Measurements from ENCODE around the gene OAS3.

The OAS3 gene

DNA sequence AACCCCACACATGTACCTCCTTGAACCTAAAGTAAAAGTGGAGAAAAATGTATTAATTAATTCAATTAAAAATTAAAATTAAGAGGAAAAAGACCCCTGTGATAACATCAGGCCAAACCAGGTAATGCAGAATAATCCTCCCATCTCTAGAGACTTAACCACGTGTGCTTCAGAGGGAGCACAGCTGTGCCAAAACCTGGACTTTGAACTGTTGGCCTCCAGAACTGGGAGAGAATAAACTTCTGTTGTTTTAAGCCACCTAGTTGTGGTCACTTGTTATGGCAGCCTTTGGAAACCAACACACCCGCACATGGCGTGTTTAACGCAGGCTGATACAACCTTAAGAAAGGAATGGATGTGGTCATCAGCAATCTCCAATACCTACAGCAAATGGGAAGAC, 63.9 kb downstream of the OAS3 start (continued):
- TF ChIP-seq, protein P1, sequence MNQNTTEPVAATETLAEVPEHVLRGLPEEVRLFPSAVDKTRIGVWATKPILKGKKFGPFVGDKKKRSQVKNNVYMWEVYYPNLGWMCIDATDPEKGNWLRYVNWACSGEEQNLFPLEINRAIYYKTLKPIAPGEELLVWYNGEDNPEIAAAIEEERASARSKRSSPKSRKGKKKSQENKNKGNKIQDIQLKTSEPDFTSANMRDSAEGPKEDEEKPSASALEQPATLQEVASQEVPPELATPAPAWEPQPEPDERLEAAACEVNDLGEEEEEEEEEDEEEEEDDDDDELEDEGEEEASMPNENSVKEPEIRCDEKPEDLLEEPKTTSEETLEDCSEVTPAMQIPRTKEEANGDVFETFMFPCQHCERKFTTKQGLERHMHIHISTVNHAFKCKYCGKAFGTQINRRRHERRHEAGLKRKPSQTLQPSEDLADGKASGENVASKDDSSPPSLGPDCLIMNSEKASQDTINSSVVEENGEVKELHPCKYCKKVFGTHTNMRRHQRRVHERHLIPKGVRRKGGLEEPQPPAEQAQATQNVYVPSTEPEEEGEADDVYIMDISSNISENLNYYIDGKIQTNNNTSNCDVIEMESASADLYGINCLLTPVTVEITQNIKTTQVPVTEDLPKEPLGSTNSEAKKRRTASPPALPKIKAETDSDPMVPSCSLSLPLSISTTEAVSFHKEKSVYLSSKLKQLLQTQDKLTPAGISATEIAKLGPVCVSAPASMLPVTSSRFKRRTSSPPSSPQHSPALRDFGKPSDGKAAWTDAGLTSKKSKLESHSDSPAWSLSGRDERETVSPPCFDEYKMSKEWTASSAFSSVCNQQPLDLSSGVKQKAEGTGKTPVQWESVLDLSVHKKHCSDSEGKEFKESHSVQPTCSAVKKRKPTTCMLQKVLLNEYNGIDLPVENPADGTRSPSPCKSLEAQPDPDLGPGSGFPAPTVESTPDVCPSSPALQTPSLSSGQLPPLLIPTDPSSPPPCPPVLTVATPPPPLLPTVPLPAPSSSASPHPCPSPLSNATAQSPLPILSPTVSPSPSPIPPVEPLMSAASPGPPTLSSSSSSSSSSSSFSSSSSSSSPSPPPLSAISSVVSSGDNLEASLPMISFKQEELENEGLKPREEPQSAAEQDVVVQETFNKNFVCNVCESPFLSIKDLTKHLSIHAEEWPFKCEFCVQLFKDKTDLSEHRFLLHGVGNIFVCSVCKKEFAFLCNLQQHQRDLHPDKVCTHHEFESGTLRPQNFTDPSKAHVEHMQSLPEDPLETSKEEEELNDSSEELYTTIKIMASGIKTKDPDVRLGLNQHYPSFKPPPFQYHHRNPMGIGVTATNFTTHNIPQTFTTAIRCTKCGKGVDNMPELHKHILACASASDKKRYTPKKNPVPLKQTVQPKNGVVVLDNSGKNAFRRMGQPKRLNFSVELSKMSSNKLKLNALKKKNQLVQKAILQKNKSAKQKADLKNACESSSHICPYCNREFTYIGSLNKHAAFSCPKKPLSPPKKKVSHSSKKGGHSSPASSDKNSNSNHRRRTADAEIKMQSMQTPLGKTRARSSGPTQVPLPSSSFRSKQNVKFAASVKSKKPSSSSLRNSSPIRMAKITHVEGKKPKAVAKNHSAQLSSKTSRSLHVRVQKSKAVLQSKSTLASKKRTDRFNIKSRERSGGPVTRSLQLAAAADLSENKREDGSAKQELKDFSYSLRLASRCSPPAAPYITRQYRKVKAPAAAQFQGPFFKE (tag by site-specific recombination; IDR thresholded peaks at IDR 0.05; ENCODE audit: borderline replicate concordance), result no peak
- TF ChIP-seq, protein P2, sequence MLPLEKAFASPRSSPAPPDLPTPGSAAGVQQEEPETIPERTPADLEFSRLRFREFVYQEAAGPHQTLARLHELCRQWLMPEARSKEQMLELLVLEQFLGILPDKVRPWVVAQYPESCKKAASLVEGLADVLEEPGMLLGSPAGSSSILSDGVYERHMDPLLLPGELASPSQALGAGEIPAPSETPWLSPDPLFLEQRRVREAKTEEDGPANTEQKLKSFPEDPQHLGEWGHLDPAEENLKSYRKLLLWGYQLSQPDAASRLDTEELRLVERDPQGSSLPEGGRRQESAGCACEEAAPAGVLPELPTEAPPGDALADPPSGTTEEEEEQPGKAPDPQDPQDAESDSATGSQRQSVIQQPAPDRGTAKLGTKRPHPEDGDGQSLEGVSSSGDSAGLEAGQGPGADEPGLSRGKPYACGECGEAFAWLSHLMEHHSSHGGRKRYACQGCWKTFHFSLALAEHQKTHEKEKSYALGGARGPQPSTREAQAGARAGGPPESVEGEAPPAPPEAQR (tag by site-specific recombination; IDR thresholded peaks at IDR 0.05), result no peak
- TF ChIP-seq, protein P3, sequence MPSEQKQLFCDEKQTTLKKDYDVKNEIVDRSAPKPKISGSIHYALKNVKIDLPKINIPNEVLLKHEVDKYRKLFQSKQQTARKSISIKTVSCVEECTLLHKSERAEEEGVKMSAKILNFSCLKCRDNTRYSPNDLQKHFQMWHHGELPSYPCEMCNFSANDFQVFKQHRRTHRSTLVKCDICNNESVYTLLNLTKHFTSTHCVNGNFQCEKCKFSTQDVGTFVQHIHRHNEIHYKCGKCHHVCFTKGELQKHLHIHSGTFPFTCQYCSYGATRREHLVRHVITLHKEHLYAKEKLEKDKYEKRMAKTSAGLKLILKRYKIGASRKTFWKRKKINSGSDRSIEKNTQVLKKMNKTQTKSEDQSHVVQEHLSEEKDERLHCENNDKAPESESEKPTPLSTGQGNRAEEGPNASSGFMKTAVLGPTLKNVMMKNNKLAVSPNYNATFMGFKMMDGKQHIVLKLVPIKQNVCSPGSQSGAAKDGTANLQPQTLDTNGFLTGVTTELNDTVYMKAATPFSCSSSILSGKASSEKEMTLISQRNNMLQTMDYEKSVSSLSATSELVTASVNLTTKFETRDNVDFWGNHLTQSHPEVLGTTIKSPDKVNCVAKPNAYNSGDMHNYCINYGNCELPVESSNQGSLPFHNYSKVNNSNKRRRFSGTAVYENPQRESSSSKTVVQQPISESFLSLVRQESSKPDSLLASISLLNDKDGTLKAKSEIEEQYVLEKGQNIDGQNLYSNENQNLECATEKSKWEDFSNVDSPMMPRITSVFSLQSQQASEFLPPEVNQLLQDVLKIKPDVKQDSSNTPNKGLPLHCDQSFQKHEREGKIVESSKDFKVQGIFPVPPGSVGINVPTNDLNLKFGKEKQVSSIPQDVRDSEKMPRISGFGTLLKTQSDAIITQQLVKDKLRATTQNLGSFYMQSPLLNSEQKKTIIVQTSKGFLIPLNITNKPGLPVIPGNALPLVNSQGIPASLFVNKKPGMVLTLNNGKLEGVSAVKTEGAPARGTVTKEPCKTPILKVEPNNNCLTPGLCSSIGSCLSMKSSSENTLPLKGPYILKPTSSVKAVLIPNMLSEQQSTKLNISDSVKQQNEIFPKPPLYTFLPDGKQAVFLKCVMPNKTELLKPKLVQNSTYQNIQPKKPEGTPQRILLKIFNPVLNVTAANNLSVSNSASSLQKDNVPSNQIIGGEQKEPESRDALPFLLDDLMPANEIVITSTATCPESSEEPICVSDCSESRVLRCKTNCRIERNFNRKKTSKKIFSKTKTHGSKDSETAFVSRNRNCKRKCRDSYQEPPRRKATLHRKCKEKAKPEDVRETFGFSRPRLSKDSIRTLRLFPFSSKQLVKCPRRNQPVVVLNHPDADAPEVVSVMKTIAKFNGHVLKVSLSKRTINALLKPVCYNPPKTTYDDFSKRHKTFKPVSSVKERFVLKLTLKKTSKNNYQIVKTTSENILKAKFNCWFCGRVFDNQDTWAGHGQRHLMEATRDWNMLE (tag by site-specific recombination; conservative IDR thresholded peaks at IDR 0.05; ENCODE audit: low read depth), result no peak
- TF ChIP-seq KLF16 (tag by site-specific recombination; IDR thresholded peaks at IDR 0.05), result no peak

DNA sequence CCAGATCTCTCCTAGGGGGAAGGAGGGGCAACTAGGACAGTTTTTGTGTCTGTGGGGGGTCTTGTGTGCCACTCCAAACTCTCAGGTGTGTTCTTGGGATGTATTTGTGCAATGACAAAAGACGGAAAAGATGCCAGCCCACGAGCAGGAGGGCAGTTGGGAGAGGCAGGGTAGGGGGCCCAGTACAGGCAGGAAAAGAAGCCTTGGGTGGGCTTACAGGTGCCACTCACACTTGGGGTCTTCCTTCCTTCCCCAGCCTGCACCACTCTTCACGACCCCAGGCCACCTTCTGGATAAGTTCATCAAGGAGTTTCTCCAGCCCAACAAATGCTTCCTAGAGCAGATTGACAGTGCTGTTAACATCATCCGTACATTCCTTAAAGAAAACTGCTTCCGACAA, 64.4 kb downstream of the OAS3 start:
- ChIA-PET CTCF (interaction anchor here (1.5 kb wide), 1 partner anchor 10 kb away, joined by 9 read pairs; no protein-coding TSS in a partner anchor), POLR2A (no interaction called here)
- TF ChIP-seq ZFP3 (tag by site-specific recombination; IDR thresholded peaks at IDR 0.05; ENCODE audit: low read depth), result no peak
- no peak for TF ChIP-seq REPIN1 (tag by site-specific recombination; IDR thresholded peaks at IDR 0.05; ENCODE audit: low read depth)
- TF ChIP-seq, protein P4, sequence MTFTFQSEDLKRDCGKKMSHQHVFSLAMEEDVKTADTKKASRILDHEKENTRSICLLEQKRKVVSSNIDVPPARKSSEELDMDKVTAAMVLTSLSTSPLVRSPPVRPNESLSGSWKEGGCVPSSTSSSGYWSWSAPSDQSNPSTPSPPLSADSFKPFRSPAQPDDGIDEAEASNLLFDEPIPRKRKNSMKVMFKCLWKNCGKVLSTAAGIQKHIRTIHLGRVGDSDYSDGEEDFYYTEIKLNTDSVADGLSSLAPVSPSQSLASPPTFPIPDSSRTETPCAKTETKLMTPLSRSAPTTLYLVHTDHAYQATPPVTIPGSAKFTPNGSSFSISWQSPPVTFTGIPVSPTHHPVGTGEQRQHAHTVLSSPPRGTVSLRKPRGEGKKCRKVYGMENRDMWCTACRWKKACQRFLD (tag by site-specific recombination; IDR thresholded peaks at IDR 0.05), result no peak
- TF ChIP-seq ZNF324 (tag by site-specific recombination; IDR thresholded peaks at IDR 0.05), result no peak
- no peak for TF ChIP-seq GFI1B (tag by site-specific recombination; IDR thresholded peaks at IDR 0.05)
- TF ChIP-seq YY1 (tag by site-specific recombination; IDR thresholded peaks at IDR 0.05), result no peak
- TF ChIP-seq, protein P5, sequence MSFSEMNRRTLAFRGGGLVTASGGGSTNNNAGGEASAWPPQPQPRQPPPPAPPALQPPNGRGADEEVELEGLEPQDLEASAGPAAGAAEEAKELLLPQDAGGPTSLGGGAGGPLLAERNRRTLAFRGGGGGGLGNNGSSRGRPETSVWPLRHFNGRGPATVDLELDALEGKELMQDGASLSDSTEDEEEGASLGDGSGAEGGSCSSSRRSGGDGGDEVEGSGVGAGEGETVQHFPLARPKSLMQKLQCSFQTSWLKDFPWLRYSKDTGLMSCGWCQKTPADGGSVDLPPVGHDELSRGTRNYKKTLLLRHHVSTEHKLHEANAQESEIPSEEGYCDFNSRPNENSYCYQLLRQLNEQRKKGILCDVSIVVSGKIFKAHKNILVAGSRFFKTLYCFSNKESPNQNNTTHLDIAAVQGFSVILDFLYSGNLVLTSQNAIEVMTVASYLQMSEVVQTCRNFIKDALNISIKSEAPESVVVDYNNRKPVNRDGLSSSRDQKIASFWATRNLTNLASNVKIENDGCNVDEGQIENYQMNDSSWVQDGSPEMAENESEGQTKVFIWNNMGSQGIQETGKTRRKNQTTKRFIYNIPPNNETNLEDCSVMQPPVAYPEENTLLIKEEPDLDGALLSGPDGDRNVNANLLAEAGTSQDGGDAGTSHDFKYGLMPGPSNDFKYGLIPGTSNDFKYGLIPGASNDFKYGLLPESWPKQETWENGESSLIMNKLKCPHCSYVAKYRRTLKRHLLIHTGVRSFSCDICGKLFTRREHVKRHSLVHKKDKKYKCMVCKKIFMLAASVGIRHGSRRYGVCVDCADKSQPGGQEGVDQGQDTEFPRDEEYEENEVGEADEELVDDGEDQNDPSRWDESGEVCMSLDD (tag by site-specific recombination; IDR thresholded peaks at IDR 0.05), result no peak
- TF ChIP-seq ZNF555 (tag by site-specific recombination; conservative IDR thresholded peaks at IDR 0.05), result no peak
- no peaks in the 10 kb centered on the region for H3K4me1 ChIP-seq (ENCODE audit: control insufficient read depth, insufficient read depth, low read length)
- no peak overlapping the region for H3K27ac ChIP-seq (ENCODE audit: extremely low read depth, low read depth, low read length)
- no peaks in the 10 kb centered on the region for H3K36me3 ChIP-seq (ENCODE audit: control insufficient read depth in 2 of 2, insufficient read depth in 1 of 2, low read length in 2 of 2)
- H3K4me3 ChIP-seq (ENCODE audit: low read depth, low read length), result no peak overlapping the region
- H3K9me3 ChIP-seq (ENCODE audit: control insufficient read depth, insufficient read depth, low read depth, low read length), result no peaks in the 10 kb centered on the region
